Ascending aorta (tissue), 2 donors: ENCODE measurements around the gene RFPL2. TPM values are rescaled to one million over a fixed set of nuclear protein-coding genes. Genes with fewer than 3 reads are reported as not detected.

Source experiments
- DNase-seq, 2 donors: peaks; one replicate each; pipeline ENCODE4 v3.0.0-alpha.2; 2019; ENCODE audit warnings: low spot score in 2 of 2
- H3K27ac ChIP-seq, 2 donors: fragments of 200-600 bp; sonication (generic); one replicate each; pipeline ENCODE4 v1.5.1; 2016 to 2017; ENCODE audit warnings: mild to moderate bottlenecking in 1 of 2
- H3K27me3 ChIP-seq: fragments of 200-600 bp; sonication (generic); one replicate; pipeline ENCODE4 v1.5.1; 2017
- H3K36me3 ChIP-seq, 2 donors: fragments of 200-600 bp; sonication (generic); one replicate each; pipeline ENCODE4 v1.5.1; 2016
- H3K4me1 ChIP-seq, 2 donors: fragments of 200-600 bp; sonication (generic); one replicate each; pipeline ENCODE4 v1.5.1; 2016 to 2017; ENCODE audit warnings: mild to moderate bottlenecking in 1 of 2
- H3K4me3 ChIP-seq, 2 donors: fragments of 200-600 bp; sonication (generic); one replicate each; pipeline ENCODE4 v1.5.1; 2016 to 2017; ENCODE audit warnings: mild to moderate bottlenecking in 1 of 2
- H3K9me3 ChIP-seq, 2 donors: fragments of 200-600 bp; sonication (generic); one replicate each; pipeline ENCODE4 v1.5.1; 2016
- intact Hi-C: fragments of 100-400 bp; cut with DNase I; formaldehyde crosslinking; loops from one replicate; pipeline ENCODE4 v1.15.1; 2023
- total RNA-seq: library from RNA; depleted of rRNA; stranded (reverse); fragments of >200 nt; gene quantifications from one replicate; pipeline ENCODE4 v1.1.0, GENCODE V29; 2016
- TF ChIP-seq, protein P1 (sequence below), 3 experiments: fragments of 200-600 bp in 2 of 3; fragments of 450-650 bp in 1 of 3; sonication (generic) in 2 of 3; IDR thresholded peaks; one replicate each; pipeline ENCODE4 v1.5.1; 2016 to 2019; ENCODE audit warnings: antibody characterized with exemption in 3 of 3, mild to moderate bottlenecking in 1 of 3, moderate library complexity in 1 of 3

The RFPL2 gene
- total RNA-seq, 1 donor from 2014 or later, result not detected

DNA sequence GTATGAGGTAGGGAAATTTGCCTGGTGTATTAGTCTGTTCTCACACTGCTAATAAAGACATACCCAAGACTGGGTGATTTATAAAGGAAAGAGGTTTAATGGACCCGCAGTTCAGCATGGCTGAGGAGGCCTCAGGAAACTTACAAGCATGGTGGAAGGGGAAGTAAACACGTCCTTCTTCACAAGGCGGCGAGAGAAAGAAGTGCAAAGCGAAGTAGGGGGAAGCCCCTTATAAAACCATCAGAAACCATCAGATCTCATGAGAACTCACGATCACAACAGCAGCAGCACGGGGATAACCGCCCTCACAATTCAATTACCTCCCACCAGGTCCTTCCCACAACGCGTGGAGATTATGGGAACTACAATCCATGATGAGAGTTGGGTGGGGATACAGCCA is 12.0 kb upstream of the RFPL2 start:
- Histone ChIP-seq H3K9me3 (no peaks in the 10 kb centered on the region), H3K4me1 (no peaks in the 10 kb centered on the region), H3K36me3 (no peaks in the 10 kb centered on the region), H3K4me3 (no peak overlapping the region), H3K27me3 (no peaks in the 10 kb centered on the region), H3K27ac (no peak overlapping the region)
- no peak for DNase-seq
- TF ChIP-seq, protein P1, sequence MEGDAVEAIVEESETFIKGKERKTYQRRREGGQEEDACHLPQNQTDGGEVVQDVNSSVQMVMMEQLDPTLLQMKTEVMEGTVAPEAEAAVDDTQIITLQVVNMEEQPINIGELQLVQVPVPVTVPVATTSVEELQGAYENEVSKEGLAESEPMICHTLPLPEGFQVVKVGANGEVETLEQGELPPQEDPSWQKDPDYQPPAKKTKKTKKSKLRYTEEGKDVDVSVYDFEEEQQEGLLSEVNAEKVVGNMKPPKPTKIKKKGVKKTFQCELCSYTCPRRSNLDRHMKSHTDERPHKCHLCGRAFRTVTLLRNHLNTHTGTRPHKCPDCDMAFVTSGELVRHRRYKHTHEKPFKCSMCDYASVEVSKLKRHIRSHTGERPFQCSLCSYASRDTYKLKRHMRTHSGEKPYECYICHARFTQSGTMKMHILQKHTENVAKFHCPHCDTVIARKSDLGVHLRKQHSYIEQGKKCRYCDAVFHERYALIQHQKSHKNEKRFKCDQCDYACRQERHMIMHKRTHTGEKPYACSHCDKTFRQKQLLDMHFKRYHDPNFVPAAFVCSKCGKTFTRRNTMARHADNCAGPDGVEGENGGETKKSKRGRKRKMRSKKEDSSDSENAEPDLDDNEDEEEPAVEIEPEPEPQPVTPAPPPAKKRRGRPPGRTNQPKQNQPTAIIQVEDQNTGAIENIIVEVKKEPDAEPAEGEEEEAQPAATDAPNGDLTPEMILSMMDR (IDR thresholded peaks at IDR 0.05), result no peak
- intact Hi-C loops, result no loop called here

DNA sequence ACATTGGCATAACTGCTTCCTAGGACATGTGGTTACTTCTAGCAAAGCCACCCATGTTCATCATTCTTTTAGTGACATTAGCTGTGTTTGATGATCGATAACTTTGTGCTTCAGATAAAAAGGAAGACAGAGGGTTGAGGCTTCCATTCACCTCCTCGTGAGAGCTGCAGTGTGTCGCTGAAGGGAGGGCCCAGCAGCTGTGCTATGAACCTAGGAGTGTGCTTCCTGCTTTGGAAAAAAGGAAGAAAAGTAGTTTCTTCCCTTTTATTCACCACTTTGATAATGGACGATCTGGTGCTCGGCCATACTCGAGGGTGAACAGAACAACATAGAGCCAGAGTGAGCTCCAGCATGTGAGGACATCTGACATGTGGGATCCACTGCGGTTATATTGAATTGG is 6.1 kb upstream of the RFPL2 start:
- intact Hi-C loops, result no loop called here
- Histone ChIP-seq H3K27ac (no peak overlapping the region), H3K36me3 (no peaks in the 10 kb centered on the region), H3K4me3 (no peak overlapping the region), H3K9me3 (no peaks in the 10 kb centered on the region), H3K27me3 (no peaks in the 10 kb centered on the region), H3K4me1 (no peaks in the 10 kb centered on the region)
- DNase-seq, result no peak
- TF ChIP-seq, protein P1 (IDR thresholded peaks at IDR 0.05), result no peak

DNA sequence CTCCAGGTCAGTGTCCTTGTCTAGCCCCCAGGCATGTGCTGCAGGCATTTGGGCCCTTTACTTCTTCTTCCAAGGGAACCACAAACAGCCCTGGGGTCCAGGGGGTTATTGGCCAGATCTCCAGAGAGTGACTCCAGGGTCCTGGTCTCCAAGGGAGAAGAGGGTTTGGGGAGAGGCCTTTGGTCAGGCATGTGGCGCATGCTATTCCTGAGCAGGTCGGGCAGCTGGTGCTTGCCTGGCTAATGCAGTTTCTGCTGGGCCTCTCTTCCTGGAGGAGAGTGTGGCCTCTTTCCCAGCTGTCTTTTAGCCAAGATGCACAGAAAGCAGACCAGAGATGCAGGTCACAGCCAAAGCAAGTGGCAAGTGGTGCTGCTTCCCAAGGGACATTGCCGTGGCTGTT is 3.8 kb upstream of the RFPL2 start:
- no peak overlapping the region for H3K27ac ChIP-seq
- TF ChIP-seq, protein P1 (IDR thresholded peaks at IDR 0.05), result no peak
- no peak overlapping the region for H3K4me3 ChIP-seq
- H3K27me3 ChIP-seq, result peaks cover under 1% of the 10 kb centered on the region
- H3K4me1 ChIP-seq, result no peaks in the 10 kb centered on the region
- H3K9me3 ChIP-seq, result no peaks in the 10 kb centered on the region
- no peak for DNase-seq
- H3K36me3 ChIP-seq, result no peaks in the 10 kb centered on the region
- intact Hi-C loops, result no loop called here

DNA sequence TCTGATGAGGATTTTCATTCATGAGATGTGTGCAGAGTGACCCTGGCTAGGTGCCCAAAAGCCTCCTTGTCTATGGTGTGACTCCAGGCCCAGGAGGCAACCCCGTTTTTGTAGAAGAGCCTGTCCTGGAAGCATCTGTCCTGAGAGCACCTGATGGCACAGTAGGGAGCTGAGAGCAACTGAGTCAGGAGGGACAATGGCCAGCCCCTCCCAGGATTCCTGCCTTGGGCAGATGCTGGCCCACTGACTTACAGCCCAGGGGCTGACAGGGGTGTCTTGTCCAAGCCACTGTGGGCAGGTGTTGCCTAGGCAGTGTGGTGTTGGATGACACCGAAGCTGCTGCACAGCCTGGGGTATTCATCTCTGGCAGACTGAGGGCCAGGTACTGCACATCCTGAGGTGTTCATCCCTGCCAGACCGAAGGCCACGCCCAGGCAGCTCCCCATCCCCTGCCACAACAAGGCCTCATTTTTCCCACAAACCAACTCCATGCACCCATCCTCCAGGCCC is 3.2 kb upstream of the RFPL2 start:
- no peak overlapping the region for H3K4me3 ChIP-seq
- DNase-seq, result no peak
- no peaks in the 10 kb centered on the region for H3K36me3 ChIP-seq
- H3K27me3 ChIP-seq, result peaks cover 6% of the 10 kb centered on the region
- no peak overlapping the region for H3K27ac ChIP-seq
- H3K4me1 ChIP-seq, result no peaks in the 10 kb centered on the region
- TF ChIP-seq, protein P1 (IDR thresholded peaks at IDR 0.05), result no peak
- intact Hi-C loops, result no loop called here
- no peaks in the 10 kb centered on the region for H3K9me3 ChIP-seq

DNA sequence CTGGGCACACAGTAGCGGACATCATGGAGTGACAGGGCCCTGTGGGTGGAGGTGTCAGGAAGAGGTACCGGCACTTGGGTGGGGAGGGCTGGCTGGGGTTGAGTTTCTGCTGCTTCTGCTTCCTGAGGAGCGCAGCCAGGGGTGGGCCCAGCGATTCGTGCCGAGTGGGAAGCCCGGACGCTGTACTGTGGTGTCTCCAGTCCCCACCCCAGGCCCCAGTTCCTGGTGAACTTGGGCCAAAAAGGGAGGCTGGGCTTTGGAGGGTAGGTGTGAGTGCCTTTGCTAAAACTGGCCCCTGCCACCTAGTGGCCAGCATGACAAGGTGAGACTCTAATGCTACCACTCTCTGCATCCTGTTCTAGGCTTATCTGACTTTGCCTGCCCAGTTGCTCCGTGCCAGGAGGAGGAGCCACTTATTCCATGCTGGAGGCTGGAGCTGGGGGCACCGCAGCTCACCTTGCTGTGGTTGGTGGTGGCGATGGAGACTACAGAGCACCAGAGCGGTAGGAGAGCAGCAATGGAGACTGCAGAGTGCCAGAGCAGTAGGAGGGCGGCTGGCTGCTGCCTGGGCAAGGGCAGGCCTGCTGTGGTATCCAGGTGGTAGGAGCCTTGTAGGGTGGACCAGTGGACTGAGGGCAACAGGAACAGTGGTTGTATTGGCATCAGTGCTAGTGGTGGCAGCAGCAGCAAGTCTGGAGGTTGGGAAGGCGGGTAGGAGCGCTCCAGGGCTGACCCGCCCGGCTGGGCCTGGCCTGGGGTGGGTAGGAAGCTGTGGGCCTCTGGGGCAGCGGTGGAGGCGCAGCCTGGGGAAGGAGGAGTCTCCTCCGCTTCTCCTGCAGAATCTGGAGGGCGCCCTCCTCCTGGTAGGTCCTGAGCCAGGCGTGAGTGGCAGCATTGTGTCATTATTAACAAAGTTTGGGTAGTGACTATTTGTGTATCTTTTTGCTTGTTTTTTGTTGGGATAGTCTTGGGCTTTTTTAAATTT is 2.2 kb upstream of the RFPL2 start:
- TF ChIP-seq, protein P1 (IDR thresholded peaks at IDR 0.05), result peak in 1 of 3 experiments; percentile 28
- intact Hi-C loops, result no loop called here
- no peak for DNase-seq
- Histone ChIP-seq H3K27ac (no peak overlapping the region), H3K4me1 (no peaks in the 10 kb centered on the region), H3K27me3 (peaks cover 6% of the 10 kb centered on the region), H3K4me3 (no peak overlapping the region), H3K36me3 (no peaks in the 10 kb centered on the region), H3K9me3 (no peaks in the 10 kb centered on the region)
